NCI-H748 treated with DMSO at 0.1 percent for 48 hours (cell line): ENCODE data around the gene CD69.

ENCODE experiments used
- DNase-seq: peaks from one replicate; lab custom pipeline; 2025; lab: John Stamatoyannopoulos, UW

Gene CD69

GRCh38 chr12:9781360-9781759 lies 20.7 kb upstream of the CD69 start:
- no peak for DNase-seq

GRCh38 chr12:9779209-9779608 lies 18.5 kb upstream of the CD69 start:
- no peak for DNase-seq

GRCh38 chr12:9776781-9777180 lies 16.1 kb upstream of the CD69 start:
- no peak for DNase-seq

- DNase-seq: no peak
Measured at GRCh38 chr12:9773216-9773877, 12.6 kb upstream of the CD69 start.

GRCh38 chr12:9763025-9763424 lies 2.3 kb upstream of the CD69 start:
- DNase-seq: no peak

GRCh38 chr12:9762369-9762768 lies 1.7 kb upstream of the CD69 start:
- DNase-seq: no peak

- DNase-seq: no peak
Measured at GRCh38 chr12:9761419-9761781, 699 bp upstream of the CD69 start.

GRCh38 chr12:9760120-9760519 lies 581 bp downstream of the CD69 start:
- no peak for DNase-seq

- DNase-seq: no peak
Measured at GRCh38 chr12:9759694-9760093, 1.0 kb downstream of the CD69 start.

- no peak for DNase-seq
Measured at GRCh38 chr12:9758119-9758518, 2.6 kb downstream of the CD69 start.

- DNase-seq: no peak
Measured at GRCh38 chr12:9757433-9758025, 3.2 kb downstream of the CD69 start.

GRCh38 chr12:9756706-9757105 lies 4.0 kb downstream of the CD69 start:
- DNase-seq: no peak

- DNase-seq: no peak
Measured at GRCh38 chr12:9756170-9756569, 4.5 kb downstream of the CD69 start.

GRCh38 chr12:9755567-9755966 lies 5.1 kb downstream of the CD69 start:
- DNase-seq: no peak

- no peak for DNase-seq
Measured at GRCh38 chr12:9755035-9755434, 5.7 kb downstream of the CD69 start.

GRCh38 chr12:9754099-9754927 lies 6.4 kb downstream of the CD69 start:
- DNase-seq: no peak

GRCh38 chr12:9753498-9753897 lies 7.2 kb downstream of the CD69 start:
- no peak for DNase-seq

GRCh38 chr12:9753073-9753472 lies 7.6 kb downstream of the CD69 start:
- DNase-seq: no peak

GRCh38 chr12:9752145-9752933 lies 8.4 kb downstream of the CD69 start:
- DNase-seq: no peak

GRCh38 chr12:9751204-9752144 lies 9.2 kb downstream of the CD69 start:
- DNase-seq: peak; percentile 3
